Renal pelvis (tissue), 12 donors: ENCODE measurements around the gene MRGPRG. TPM values are rescaled to one million over a fixed set of nuclear protein-coding genes. Genes with fewer than 3 reads are reported as not detected.
"Not testable (repeated sequence)": the region's sequence is repeated elsewhere in the genome, so short reads cannot be mapped to it uniquely, and the experiment has no call there.

Experiments used
- DNase-seq: peaks from one replicate; pipeline ENCODE4 v3.0.0-alpha.2; 2013
- long read RNA-seq, 16 experiments: transcript quantifications; one replicate each; lab custom pipeline, GENCODE V29; 2026
- polyA plus RNA-seq, 3 donors: library from polyadenylated mRNA; unstranded; fragments of 120-200 nt; gene quantifications; one replicate each; pipeline ENCODE4 v1.2.1, GENCODE V29; 2013; ENCODE audit not compliant: insufficient read length in 3 of 3

MRGPRG gene
- polyA plus RNA-seq = not detected
- long read RNA-seq, donor 1 = 0 reads
- long read RNA-seq, donor 2 = 0 reads
- long read RNA-seq, donor 3 = 0 reads
- long read RNA-seq, donor 4 = 0 reads
- long read RNA-seq, donor 5 = 0 reads
- long read RNA-seq, donor 6 = 0 reads
- long read RNA-seq, donor 7 = 0 reads
- long read RNA-seq, donor 8 = 0 reads
- long read RNA-seq, donor 9 = 0 reads
- long read RNA-seq, donor 10 = 0 reads
- long read RNA-seq, donor 11 = 0 reads
- long read RNA-seq, donor 12 = 0 reads
- long read RNA-seq, donor 13 = 0 reads
- long read RNA-seq, donor 14 = 0 reads
- long read RNA-seq, donor 15 = 0 reads
- long read RNA-seq, donor 16 = 0 reads

DNA sequence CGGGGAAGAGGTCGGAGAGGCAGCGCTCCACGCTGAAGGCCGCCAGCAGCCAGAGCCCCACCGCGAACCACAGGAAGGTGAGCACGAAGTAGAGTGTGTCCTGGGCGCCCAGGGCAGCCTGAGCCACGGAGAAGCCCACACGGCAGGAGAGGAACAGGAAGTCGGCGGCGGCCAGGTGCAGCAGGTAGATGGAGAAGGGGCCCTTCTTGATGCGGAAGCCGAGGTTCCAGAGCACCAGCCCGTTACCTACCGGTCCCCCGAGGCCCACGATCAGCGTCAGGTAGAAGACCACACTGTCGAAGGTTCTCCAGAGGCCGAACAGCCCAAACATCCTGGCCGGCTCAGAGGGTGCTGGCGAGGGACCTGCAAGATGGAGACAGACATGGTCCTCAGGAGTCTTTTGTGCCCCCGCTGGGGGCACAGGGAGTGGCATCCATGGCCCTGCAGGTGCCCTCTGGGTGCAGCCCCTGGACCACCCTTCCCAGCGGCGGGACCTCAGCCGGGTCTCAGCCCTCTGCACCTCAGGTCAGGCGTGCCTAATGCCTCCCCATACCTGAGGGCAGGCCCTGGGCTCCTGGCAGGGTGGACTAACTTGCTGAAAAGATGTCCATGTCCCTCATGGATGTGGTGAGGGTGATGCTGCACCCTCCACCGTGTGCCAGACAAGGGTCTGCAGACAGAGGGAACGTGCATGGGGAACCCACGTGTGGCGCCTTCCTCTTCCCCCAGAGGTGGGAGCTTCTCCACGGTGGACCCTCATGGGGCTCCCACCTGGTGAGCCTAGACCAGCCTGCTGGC is at the start of gene MRGPRG:
MRGPRG (minus strand) TSS at position 331 of the 798 bp plus-strand sequence; CDS start at position 331, 0 bp downstream.
- no peak for DNase-seq

DNA sequence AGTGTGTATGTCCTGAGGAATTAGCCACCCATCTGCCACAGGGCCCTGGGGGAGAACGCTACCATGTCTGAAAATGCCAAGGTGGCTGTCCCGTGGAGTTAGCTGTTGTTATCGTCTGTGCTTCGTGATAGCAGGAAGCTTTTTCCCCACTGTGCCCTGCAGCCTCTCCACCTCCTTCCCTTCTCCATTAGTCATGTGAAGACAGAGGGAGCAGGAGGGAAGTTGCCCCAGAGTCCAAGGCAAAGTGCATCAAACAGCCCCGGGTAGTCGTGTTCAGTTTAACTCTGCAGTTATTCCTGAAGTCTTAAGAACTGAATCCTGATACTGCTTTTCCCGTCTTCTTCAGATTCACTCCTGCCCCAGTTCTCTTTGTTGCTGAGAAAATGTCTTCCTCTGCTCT is 43.9 kb upstream of the MRGPRG start:
- DNase-seq = not testable (repeated sequence)

DNA sequence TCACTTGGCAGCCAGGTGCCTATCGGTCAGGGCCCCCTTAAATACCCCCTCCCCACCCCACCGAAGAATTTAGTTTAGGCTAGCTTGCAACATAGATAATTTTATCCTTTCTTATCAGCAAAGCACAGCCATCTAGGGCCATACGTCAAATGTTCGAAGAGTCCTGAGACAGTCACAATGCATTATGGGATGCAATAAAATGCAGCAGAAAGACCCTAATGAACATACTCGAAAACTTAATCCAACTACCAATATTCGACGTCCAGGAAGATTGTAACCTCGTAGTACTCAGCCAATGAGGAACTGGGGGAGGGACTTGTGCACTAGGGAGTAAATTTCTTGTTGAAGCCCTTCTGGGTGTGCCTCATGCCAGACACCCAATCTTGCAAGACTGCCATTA is 43.2 kb upstream of the MRGPRG start:
- DNase-seq = not testable (repeated sequence)

DNA sequence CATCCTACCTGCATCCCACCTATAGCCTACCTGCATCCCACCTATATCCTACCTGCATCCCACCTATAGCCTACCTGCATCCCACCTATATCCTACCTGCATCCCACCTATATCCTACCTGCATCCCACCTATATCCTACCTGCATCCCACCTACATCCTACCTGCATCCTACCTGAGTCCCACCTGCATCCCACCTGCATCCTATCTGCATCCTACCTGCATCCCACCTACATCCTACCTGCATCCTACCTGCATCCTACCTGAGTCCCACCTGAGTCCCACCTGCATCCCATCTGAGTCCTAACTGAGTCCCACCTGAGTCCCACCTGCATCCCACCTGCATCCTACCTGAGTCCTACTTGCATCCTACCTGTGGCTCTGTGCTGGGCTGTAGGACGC is 38.9 kb upstream of the MRGPRG start:
- DNase-seq = not testable (repeated sequence)

DNA sequence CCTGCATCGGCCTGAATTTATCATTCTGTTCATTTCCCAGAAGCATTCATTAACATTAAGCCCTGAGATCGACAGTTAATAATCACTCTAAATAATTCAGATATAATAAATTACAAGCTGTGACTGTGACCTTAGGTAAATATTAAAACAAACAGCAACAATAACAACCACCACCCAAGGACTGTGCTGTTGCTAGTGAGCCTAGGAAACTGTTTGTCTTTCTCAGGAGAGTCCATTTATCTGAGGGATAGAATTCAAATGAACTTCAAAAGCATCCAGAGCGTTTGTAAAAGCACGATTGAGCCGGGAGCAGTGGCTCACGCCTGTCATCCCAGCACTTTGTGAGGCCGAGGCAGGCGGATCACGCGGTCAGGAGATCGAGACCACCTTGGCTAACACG is 36.6 kb upstream of the MRGPRG start:
- not testable (repeated sequence) for DNase-seq

- not testable (repeated sequence) for DNase-seq
Observed at GRCh38 chr11:3254773-3255172, 36.2 kb upstream of the MRGPRG start.

GRCh38 chr11:3245071-3245470 is 26.5 kb upstream of the MRGPRG start:
- DNase-seq = no peak

DNA sequence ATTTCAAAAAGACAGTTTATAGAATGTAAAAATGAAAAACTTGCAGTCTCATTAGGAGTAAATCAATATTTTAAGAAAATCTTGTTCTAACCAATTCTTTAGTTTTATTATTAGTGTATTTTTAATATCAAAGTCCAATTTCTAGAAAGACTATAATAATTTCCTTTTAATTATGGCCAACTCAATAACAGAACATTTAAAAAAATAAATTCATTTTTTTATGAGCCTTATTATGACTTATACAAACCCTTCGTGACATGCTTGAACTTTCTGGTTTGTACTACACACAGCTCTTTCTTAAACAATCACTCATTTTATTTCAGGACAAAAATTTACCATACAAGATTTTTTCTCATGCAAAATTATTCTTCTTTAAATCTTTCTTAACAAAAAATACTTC is 25.3 kb upstream of the MRGPRG start:
- no peak for DNase-seq

- DNase-seq = no peak
Observed at GRCh38 chr11:3237119-3237518, 18.5 kb upstream of the MRGPRG start.

DNA sequence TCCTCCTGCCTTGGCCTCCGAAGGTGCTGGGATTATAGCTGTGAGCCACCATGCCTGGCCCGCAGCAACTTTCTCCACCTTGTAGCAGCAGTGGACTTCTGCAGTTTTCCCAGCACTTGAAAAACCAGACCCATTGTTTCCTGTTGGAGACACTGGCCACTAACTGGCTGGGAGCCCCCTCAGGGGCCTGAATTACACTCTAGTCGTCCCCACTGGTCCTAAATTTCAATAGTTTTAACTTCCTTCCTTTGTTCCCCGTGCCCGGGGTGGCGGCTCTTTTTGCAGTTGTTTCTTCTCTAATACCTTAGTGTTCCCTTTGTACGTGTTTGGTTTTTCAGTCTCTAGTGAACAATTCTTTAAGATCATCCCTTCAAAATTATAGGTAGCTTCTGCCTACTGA is 16.2 kb upstream of the MRGPRG start:
- no peak for DNase-seq

DNA sequence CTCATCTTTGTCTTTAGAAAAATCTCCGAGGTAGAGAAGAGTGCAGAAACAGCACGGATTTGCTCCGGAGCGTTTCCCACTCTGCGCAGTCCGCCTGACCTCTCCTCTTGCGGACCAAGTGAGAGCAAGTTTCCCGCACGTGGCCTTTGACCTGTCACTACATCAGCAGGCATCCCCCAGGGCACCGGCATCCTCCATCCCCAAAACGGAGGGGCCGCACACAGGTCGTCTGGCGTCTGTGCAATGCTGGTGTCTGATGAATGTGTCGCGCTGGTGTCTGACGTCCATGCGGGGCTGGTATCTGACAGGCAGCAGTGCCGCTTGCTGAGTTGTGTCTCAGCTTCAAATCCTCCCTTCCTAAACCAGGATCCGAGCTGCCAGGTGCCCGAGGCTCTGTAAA is 14.3 kb upstream of the MRGPRG start:
- DNase-seq = no peak

- DNase-seq = no peak
Observed at GRCh38 chr11:3231851-3232744, 13.5 kb upstream of the MRGPRG start, which contains the start of gene MRGPRE. Gene MRGPRE (minus strand): TSS chr11:3232417. CDS start chr11:3228799, 3,618 bp downstream.

GRCh38 chr11:3231550-3231850 is 12.9 kb upstream of the MRGPRG start:
- no peak for DNase-seq

DNA sequence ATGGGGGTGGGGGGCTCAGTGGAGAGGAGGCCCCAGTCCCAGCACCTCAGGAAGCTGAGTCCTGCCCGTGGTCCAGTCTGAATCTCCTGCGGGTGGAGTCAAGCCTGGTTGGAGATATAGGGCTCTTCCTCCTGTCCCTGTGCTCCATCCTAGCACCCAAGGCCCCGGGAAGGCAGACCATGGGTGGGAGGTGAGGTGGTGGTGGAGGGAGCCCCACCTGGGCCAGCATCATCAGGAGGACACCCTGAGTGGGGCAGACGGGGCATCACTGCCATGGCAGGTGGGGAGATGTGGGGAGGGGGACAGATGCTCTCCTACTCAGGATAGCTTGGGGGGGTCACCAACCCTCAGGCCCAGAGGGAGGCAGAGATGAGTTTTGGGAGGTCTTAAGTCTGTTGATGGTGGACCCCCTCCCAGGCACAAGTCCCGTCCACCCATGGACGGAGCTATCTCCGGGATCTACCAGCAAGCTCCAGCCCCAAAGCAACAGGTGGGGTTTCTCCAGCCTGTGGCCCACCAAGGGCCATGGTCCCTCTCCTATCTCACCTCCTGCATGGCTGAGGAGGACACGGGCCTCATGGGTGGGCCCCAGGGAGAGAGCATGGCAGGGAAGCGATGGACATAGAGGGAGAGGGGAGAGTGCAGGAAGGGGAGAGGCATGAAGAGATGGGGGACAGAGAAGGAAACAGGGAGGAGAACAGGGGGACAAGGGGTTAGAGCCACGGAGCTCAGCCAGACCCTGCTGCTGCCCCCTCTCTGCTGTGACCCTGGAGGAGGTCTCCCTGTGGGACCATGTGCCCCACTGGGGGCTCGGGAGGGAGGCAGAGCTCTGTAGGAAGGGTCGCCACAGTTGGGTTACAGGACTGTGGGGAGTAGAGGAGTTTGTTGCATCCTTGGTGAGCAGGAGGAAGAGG is 12.3 kb upstream of the MRGPRG start:
- no peak for DNase-seq

- no peak for DNase-seq
Observed at GRCh38 chr11:3229673-3230630, 11.3 kb upstream of the MRGPRG start.

DNA sequence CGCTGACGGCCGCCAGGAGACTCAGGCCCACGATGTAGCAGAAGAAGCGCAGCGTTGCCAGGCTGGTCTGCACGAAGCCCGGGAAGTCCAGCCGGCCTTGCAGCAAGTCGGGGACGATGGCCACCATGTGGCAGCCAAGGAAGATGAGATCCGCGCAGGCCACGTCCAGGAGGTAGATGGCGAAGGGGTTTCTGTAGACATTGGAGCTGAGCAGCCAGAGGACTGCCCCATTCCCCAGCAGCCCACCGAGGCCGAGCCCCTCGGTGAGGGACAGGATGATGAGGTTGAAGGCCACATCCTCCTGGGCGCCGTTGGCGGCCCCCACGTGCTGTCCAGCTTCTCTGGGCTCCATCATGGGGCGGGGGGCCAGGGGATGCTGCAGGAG is 9.8 kb upstream of the MRGPRG start:
- DNase-seq = no peak

DNA sequence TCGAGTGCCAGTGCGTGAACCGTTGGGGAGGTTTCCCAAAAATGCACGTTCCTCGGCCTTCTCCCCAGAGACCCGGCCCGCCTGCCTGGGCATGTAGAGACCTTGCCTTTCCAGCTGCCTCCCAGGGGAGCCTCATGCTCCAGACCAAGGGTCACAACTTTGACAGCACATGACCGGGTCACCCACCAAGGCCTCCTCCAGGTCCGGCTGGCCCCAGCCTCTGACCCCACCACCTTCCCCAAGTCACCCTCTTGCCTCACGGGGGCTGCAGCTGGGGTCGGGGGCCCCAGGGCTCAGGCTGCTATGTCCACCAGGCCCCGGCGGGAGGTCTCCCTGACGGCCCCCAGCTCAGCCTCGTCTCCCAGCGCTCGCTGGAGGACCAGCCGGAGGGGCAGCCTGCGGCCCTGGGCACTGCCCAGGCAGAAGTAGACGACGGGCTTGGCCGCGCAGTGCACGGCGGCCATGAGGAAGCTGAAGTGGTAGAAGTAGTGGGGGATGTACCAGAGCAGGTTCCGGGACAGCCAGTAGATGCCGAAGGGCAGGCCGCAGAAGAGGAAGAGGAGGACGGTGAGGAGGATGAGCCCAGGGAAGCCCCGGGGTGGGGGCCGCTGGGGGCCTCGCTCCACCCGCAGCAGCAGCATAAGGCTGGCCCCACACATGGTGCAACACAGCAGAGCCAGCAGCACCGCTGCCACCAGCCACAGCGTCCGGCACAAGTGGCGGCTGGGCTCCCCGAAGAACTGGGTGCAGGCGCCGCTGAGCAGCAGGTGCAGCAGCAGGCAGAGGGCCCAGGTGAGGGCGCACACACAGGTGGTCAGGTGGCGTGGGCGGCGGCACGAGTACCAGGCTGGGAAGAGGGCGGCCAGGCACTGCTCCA is 9.2 kb upstream of the MRGPRG start:
- no peak for DNase-seq

DNA sequence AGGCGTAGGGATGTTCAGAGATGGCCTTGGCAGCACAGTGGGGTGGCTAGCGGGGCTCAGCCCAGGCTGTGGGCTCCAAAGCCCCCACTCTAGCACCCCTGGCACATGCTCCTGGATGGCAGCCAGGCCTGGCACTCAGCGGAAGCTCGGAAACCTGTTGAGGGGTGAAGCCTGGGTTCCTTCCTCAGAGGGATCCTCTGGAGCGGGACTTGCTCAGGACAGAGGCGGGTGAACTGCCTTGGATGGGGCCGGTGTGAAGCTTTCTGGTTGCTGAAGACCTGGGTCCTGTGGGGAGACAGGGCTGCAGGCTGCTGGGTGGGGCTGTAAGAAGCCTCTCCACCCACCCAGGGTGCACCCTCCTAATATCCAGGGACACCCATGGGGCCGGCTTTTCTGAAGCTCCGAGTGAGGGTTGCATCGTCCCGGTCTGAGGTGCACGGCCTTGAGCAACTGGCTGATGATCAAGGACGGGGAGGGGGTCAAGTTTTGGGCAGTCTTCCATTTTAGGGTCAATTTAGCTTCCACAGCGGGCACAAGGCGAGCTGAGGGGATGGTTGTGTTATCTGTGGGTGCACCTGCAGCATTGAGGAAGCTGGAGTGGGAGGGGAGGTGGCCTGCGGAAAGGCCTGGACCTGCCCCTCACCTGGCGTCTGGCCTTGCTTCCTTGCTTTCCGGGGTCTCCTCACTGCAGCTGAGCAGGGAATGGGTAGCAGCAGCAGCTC is 8.4 kb upstream of the MRGPRG start:
- no peak for DNase-seq
